DMS 273 (cell line): ENCODE data around the gene WFIKKN1.

ENCODE experiments used
- DNase-seq: peaks from one replicate; lab custom pipeline; 2025; ENCODE audit not compliant: unreplicated experiment; lab: John Stamatoyannopoulos, UW

Gene WFIKKN1

DNA sequence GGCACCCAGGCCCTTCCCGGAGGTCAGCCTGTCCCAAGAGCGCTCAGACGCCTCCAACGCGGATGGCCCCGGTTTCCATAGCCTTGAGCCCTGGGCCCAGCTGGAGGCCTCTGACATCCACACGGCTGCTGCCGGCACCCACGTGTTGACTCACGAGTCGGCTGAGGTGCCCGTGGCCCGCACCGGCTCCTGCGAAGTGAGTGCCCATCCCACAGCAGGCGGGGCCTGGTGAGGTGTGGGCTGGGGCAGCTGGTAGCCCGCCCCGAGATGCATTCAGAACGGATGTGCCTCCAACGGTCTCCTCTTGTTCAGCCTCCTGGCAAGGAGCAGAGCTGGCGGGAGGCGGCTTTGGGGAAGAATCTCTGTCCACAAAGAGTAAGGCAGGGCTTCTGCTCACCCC lies 21.1 kb downstream of the WFIKKN1 start:
- peak; percentile 51 for DNase-seq

DNA sequence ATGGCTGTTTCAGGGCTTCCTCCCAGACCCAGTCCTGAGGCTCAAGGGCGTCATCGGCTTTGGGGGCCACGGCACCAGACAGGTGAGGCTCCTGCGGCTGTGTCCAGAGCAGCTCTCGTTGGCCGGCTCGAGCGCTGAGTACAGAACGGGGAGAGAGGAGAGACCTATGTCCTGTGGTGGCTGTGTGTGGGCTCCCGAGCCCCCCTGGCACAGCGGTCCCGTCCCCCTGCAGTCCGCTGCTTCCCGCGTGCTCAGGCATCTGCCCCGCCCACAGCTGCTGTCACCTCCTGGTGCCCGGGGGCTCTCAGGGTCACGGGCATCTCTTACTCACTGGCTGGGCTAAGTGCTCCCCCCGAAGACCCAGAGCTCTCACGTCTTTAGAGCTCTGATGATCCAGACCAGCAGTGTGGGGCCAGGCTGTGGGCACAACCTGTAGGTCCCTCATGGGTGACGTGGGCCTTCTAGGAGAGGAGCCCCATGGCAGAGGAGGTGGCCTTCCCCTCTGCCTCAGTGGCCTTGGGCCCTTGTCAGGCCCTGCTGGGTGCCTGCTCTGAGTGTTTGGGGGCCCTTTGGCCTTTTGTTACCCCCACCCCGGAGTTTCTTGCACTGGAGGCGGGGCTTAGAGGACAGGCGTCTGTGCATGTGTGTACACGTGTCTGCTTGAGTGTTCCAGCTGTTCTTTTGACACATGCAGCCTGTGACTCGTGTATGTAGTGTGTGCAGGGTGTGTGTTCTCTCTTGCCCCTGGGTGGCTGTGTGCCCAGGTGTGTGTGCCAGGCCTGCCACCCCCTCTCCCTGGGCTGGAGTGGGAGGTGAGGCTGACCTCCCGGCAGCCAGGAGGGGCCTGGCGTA lies 21.9 kb downstream of the WFIKKN1 start:
- no peak for DNase-seq

- no peak for DNase-seq
Observed at GRCh38 chr16:654034-654433, 23.2 kb downstream of the WFIKKN1 start.

GRCh38 chr16:657487-657886 lies 26.7 kb downstream of the WFIKKN1 start:
- DNase-seq, result no peak

- no peak for DNase-seq
Observed at GRCh38 chr16:658679-659571, 28.1 kb downstream of the WFIKKN1 start.

DNA sequence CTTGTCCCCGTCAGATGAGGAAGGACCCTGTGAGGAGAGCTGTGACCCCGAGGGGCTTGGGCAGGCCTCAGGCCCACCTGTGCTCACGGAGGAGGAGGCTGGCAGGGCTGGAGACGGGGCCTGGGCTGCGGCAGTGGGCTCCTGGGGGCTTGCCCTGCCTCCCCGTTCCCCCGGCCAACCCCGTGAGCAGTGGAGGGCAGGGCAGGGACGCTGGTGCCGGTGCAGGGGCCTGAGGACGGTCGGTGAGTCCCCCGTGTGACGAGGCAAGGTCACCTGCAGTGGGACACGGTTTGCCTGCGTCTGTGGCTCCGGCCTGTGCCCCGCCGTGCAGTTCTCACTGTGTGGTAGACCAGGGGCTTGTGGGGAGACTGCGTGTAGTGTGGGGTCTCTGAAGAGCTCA lies 28.8 kb downstream of the WFIKKN1 start:
- no peak for DNase-seq

- DNase-seq, result no peak
Observed at GRCh38 chr16:660132-660458, 29.3 kb downstream of the WFIKKN1 start.

DNA sequence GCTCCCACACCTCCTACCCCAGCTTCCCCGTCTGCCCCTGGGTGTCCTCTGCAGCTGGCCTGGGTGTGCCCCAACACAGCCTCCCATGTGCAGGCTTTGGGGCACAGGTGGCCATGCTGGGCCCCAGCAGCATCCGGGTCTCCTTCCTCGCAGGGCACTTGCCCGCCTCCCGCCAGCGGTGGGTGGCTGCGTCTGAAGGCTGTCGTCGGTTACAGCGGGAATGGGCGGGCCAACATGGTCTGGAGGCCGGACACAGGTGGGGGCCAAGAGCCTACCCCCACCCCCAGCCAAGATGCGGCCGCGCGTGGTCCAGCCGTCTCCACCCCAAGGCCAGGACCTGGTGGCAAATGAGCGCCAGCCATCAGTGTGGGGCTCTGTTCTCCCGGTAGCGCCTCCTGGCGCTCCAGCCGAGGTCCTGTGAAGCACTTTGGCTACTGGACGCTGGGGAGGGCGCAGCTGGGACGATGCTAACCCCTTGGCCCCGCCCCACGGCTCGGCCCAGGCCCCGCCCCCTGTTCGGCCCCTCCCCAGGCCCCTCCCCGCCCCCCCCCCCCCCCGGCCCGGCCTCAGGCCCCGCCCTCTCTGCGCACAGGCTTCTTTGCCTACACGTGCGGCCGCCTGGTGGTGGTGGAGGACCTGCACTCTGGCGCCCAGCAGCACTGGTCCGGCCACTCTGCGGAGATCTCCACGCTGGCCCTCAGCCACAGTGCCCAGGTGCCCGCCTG lies 29.8 kb downstream of the WFIKKN1 start:
- DNase-seq, result peak; percentile 43

DNA sequence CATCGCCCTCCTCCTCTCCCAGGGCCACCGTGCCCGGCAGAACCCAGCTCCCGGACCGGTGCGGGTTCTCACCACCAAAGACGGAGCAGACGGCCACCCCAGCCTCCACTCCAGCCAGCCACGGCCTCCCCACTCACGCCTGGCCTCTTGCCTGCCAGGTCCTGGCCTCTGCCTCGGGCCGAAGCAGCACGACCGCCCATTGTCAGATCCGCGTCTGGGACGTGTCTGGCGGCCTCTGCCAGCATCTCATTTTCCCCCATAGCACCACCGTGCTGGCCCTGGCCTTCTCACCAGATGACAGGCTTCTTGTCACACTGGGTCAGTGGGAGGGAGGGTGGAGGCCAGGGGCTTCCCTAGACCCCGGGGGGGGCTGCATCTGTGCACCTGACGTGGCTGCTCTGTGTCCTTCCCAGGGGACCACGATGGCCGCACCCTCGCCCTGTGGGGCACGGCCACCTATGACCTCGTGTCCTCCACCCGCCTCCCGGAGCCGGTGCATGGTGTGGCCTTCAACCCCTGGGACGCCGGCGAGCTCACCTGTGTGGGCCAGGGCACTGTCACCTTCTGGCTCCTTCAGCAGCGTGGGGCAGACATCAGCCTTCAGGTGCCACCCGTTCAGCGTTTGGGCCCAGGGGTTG lies 30.5 kb downstream of the WFIKKN1 start:
- DNase-seq, result no peak

DNA sequence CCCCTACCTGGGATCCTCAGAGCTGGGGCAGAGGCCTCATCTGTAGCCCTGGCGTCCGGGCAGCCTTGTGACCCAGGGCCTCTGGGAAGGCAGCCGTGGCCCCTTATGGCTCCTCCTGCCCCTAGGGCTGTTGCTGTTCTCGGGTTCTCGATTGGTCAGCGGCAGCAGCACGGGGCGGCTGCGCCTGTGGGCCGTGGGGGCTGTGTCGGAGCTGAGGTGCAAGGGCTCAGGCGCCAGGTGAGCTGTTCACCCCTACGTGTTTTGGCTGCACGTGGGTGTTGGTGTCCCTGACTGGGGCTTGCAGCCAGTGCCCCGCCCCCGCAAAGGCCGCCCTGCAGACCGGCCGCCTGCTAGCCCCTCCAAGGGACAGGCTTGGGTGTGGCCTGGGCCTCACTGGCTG lies 31.3 kb downstream of the WFIKKN1 start:
- no peak for DNase-seq

DNA sequence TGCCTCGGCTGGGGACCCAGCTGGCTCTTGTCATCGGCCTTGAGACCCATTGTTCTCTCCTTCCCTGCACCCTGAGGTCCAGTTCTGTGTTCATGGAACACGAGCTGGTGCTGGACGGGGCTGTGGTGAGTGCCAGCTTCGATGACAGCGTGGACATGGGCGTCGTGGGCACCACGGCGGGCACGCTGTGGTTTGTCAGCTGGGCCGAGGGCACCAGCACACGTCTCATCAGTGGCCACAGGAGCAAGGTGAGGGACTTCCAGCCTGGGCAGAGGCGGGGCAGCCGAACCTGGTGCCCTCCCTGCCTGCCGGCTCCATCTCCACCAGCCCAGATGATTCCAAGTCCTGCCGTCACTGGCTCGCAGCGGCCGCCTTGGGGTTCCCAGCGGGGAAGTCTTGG lies 31.8 kb downstream of the WFIKKN1 start:
- no peak for DNase-seq

DNA sequence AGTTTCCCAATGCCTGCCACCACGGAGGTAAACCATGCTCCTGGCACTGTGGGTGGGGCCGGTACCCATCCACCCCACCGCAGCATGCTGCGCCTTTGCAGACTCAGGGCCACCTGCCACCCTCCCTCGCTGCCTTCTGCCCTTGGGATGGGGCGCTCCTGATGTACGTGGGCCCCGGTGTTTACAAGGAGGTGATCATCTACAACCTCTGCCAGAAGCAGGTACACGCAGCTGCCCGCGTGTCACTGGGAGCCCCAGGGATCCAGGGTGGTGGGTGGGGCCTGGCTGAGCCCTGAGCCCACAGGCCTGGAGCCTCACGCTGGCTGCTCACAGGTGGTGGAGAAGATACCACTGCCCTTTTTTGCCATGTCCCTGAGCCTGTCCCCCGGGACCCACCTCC lies 35.8 kb downstream of the WFIKKN1 start:
- no peak for DNase-seq

DNA sequence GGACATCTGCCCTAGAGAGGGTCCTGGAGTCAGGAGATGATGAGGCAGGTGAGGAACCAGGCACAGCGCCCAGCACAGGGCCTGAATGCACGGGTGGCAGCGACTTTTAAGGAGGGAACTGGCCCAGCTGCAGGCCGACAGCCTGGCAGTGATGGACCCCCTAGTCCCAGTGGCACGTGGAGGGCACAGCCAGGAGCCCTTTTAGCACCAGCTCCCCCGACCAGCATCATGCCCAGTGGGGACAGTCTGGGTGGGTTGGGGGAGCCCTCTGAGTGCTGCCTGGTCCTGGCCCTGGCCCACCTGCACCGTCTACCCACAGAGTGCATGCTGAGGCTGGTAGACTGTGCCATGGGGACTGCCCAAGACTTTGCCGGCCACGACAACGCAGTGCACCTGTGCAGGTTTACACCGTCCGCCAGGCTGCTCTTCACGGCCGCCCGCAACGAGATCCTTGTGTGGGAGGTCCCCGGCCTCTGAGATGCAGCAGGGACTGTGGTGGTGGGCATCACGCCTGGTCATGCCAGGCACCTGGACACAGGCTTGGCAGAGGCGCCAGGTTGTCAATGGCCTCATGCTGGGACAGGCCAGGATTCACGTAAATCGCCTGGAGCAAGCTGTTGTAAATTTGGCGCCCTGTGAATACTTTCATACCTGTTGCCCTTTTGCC lies 36.5 kb downstream of the WFIKKN1 start:
- DNase-seq, result no peak

DNA sequence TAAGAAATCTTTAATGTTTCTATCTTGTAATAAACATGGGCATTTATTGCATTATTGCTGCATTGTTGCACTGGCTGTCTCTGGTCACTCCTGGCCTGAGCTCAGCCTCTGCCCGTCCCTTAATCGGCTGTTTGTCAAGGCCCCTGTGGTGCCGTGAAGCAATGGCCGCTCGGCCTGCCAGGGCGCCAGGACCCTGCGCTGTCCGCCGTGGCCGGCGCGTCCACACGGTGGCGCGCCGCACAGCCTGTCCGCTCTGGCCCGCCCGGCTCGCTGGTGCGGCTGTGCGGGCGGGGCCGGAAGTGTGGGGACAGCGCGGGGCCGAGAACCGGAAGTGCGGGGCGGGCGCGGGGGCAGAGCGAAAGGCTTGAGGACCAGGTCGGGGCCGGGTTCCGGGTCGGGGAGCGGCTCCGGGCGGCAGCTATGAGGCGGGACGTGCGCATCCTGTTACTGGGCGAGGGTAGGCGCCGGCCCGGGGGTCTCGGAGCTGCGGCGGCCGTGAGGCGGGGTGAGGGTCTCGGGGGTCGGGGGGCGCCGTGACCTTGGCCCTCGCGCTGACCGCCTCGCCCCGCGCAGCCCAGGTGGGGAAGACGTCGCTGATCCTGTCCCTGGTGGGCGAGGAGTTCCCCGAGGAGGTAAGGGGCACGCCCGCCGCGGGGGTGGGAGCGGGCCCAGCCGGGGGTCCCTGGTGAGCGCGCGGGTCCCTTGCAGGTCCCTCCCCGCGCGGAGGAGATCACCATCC lies 37.2 kb downstream of the WFIKKN1 start, which contains the start of gene RHOT2:
Gene RHOT2, plus strand, starts transcription at position 353 of the 739 bp plus-strand sequence. Its CDS starts 68 bp downstream, at position 421.
- DNase-seq, result peak; percentile 98

GRCh38 chr16:668519-669171 lies 37.9 kb downstream of the WFIKKN1 start:
- peak; percentile 67 for DNase-seq

DNA sequence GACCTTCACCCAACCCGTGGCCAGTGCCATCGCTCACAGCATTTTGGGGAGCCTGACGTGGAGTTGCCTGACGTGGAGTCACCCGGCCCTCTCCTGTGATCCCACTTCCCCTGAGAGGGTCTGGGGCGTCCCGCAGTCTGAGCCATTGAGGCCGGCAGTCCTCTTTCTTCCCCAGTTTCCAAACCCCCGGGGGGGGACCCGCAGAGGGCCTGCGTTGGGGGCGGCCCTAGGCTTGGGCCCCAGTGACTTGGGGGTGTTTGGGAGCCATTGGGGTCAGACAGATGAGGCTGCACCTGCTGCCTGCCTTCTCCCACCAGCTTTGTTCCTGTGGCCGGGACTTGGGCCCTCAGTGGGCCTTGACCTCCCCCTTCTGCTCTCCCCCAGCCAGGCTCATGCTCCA lies 38.9 kb downstream of the WFIKKN1 start:
- DNase-seq, result no peak

- no peak for DNase-seq
Observed at GRCh38 chr16:670485-671352, 39.9 kb downstream of the WFIKKN1 start.
